Inflammatory macrophage (primary cell): ENCODE results near the gene IL18R1.

Experiments
- DNase-seq, 2 donors: peaks; one replicate each; pipeline ENCODE4 v3.0.0-alpha.2; 2020 to 2022

The IL18R1 gene

DNA sequence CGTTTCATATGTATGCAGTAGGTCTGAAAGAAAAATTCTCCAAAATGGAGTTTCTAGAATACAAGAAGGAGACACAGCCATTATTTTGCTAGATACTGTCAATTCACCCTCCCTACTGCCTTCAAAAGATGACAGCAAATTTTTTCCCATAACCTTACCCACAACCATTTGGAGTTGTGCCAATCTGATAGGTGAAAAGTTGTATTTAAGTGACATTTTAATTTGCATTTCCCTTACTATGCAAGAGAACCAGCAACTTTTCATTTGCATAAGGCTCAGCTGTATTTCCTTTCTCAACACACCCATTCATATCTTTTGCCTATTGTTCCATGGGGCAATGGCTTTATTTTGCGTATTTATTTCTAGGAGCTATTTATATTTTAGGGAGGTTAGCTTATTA, 36.0 kb downstream of the IL18R1 start:
- DNase-seq, result no peak

DNA sequence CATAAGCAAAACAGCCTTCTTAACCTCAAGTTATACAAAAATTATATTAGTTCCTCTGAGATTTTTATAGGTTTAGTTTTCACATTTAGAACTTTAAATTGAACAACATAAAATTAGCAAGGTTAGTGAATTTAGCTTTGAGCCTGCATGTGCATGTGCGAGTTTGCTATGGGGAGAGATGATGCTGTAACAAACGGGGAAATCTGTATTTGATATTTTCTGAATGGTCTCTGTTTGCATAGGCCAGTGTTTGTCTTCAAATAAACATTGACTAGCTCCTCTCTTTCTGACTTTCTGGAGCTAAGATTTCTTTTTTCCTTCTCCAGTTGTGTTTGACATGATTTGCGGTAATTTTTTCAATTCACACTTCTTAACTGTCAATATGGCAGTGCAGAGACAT, 36.5 kb downstream of the IL18R1 start:
- no peak for DNase-seq

DNA sequence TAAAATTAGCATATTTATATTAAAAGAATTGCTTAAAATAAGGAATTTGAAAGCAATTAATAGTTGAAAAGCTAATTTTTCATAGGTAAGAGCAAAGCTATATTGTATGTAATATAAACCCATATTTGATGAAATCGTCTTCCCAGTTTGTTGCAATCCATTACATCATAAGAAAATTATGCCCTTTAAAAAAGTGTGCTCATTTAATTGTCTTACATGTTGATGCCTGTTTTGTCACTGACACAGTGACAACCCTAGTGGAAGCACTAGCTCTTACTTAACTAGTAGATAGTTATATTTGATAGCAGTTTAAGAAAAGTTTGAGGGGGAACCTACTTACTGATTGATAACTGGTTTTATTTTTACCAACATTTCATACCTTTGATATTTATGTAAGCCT, 37.3 kb downstream of the IL18R1 start:
- DNase-seq, result no peak

DNA sequence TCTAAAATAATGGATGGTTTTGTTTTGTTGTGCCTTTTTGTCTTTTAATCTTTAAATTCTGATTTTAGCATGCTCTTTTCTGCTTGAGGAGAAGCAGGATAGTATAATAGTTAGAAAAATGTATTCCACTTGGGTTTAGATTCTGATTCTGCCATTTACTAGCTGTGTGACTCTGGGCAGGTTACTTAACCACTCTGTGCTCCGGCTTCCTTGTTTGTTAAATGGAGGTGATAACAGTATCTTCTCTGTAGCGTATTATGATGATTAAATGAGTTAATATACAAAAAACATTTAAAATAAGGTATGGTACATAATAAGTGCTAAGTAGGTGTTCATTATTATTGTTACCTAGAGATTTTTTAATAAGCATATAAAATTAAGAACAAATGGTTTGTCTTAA, 40.4 kb downstream of the IL18R1 start:
- no peak for DNase-seq

DNA sequence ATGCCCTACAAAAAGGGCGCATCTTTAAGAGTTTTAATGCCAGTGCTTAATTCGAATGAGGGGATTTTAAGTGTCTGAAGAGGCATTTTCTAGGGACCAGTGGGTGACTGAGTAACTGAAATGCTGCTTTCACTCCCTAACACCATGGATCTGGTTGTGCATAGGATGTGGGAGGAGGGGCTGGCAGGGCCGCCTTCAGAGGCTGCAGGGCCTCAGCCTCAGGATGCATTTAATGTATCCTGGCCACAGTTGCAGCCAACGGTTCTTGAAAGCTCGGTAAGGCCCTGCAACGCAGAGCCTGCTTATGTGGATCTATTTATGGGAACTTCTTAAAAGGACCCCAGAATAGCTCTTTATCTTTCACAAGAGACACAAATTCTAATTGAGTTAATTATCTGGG, 41.6 kb downstream of the IL18R1 start:
- DNase-seq, result no peak

DNA sequence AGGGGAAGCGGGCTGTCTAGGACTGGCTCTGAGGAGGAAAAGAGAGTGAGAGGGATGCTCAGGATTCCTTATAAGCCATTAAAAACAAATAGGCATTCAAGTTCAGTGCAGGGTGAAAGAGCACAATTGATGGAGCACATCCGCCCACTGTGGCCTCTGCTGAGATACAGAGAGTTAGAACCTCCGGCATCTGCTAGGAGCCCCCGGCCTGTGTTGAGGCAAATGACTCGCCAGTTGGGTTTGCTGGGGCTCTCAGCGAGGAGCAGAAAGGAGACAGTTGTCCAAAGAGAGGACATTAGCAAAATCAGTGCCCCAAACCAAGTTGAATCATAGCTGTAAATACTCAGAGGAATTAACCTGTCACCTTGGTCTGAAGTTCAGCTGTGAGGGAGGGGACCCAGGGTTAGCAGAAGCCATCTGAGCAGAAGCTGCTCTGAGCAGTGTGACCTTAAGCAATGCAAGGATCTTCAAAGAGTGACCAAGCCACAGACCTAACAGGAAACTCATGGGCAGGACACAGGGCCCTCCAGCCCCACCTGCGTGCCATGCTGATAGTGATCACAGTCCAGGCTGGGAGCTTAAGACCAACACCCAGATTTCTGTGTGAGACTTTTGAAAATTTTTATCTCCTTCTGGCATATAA, 44.0 kb downstream of the IL18R1 start:
- DNase-seq, result no peak

DNA sequence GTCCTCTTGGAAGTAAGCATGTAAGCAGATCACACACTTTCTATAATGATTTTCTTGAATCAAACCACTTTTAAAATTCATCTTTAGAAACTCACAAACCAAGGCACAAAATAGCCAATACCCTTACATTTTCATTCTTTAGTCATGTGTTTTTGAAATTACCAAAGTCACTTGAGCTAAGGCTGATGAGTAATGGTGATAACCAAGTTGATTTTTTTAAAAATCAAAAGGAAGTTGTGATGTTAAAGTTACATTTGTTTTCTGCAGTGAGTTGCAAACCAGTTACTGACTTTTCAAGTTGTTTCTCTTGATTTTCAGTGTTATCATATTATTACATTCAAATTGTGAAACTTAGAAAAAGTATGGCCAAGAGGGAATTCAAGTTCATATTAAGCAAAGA, 45.9 kb downstream of the IL18R1 start:
- peak; percentile 7 to 49 for DNase-seq

DNA sequence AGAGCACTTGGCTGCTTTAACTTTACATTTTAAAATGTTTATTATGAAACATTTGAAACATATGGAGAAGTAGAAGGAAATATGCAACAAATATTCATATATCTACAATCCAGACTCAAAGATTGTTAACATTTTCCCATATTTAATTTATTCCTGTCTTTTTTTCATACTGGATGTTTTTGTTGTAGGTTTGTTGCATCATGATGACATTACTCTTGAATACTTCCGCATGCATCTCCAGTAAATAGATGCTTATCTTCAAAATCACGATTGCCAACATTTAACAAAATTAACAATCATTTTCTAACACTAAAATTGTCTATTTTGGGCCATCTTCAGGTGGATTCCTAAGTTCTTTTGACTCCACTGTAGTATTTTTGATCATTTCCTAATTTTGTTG, 46.3 kb downstream of the IL18R1 start:
- DNase-seq, result no peak

DNA sequence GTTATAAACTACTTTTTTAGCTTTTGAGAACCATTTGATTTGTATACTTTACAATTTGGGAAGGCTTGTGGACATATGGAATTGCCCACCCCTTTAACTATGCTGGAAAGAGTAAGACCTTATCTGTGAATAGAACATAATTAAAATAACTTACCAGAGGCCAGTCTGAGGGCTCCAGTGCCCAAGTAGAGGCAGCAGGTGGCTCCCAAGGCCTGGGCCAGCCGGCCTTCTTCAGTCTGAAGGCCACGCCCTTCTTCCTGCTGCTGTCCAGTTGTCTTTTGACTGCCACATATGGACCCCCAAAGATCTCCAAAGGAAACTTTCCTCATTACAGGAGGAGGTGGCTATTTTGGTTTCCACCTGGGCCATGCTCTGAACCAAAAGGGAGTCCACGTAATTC, 55.4 kb downstream of the IL18R1 start:
- no peak for DNase-seq

DNA sequence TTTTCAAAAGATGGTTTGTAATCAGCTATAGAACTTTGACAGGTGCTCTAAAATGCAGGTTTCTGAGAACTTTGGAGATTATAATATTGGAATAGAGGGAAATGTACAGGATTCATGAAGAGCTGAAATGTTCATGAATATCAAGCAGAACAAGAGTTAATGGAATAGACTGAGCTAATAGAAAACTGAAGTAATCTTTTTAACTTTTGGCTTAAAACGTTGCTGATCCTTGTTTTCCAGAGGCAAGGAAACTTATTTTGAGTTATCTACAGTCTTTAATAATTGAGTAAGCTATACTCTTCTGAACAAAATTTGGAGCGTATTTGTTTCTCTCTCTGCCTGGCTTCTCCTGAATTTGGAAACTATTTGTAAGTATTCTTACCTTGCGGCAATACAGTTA, 56.6 kb downstream of the IL18R1 start:
- DNase-seq, result no peak

DNA sequence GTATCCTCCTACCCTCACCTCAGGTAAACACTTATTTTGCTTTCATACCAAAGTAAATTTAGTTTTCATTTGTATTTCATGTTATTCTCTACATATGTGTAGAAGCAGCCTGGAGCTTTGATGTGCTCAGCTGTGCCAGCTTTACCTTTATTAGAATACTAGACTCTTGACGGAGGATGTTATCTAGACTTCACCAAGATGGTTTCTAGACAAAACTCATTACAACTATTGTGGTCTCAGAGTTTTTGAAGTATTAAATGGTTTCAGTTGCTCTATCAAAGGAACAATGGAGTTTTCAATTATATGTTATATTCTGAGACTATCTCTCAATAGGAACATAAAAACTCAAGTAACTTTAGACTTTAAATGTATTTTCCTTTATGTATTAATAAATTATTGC, 62.4 kb downstream of the IL18R1 start:
- DNase-seq, result no peak

DNA sequence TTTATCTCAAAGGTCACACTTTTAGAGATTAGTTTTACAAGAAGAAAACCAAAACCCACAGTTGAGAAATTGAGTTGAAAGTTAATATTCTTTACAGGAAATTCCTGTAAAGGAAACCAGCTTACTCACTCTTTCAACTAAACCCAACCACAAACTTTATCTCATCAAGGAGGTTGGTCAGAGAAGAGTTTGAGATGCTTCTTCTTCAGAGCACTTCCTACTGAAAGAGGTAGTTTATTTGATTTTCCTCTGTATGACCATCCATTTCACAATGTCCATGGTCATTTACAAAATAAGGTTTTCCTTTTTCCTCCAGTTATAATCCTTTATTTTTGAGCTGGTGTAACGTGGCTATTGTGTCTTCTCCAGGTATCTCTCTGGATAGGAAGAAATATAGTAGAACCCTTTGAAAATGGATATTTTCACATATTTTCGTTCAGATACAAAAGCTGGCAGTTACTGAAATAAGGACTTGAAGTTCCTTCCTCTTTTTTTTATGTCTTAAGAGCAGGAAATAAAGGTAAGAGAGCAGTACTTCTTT, 62.9 kb downstream of the IL18R1 start:
- DNase-seq, result peak in 1 of 2 donors; percentile 37

DNA sequence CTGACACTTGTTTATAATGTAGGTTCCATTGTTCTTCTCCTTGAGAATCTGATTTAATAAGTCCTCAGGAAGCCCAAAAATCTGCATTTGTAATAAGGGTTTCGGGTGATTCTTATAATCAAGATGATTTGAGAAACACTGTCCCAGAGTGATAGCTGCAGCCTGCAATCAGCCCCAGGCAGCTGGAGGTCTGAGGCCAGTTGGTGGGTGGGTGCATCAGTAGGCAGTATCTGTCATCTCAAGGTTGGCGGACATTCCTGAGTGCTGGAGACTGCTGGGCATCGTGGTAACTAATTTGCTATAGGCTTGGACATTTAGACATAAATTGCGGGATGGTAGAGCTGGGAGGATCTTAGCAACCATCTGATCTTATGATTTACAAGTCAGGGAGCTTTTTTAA, 64.7 kb downstream of the IL18R1 start:
- DNase-seq, result no peak

DNA sequence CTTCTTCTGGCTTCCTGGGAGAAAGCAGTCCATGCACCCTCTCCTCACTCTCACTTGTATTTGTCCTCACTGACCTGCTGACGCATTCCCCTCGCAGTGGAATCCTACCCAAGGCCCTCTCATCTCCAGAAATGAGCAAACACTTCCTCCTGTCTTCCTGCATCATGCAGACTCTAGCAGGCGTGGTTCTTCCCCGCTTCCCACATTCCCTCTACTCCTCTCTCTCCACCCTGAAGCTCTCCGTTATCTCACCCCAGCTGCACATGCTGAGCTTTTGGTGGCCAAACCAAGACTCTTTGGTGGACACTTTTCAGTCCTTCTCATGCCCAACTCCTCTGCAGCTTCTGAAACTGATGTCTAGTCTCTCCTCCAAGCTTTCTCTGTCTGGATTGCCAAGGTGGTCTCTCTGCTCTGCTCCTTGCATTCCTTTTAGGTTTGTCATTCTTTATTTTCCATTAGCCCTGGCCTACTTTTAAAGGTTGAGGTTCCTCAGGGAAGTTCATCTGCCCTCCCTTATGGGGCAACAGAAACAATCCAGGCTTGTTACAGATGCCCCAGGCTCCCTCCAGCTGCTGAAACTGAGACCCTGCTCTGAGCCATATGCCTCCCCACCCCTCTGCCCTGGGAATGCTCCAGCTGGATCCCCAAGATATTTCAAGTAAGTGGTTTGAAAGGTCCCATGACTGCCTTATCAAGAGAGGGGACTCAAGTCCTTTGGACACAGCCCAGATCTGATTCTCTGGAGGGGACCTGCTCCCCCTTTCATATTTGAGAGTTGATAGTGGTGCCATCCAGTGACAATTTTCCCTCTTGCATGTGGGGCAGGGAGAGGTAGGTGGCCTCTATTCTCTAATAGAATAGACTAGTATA, 66.5 kb downstream of the IL18R1 start:
- DNase-seq, result no peak

DNA sequence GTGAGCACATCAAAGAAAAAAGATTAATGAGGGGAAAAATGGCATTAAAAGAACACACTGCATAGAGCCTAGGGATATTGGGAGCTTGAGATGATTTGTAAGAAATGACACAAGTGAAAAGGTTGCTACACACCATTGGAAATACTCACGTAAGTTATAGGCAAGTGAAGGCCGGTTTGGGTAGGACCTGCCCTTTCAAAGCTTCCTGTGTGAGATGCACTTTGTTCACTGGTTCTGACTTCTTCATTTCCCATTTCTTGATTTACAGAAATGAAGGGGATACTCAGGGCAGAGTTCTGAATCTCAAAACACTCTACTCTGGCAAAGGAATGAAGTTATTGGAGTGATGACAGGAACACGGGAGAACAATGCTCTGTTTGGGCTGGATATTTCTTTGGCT, 67.3 kb downstream of the IL18R1 start, which contains the start of gene IL18RAP:
IL18RAP (plus strand) TSS at position 251 of the 400 bp plus-strand sequence; CDS start at position 369, 118 bp downstream.
- no peak for DNase-seq

DNA sequence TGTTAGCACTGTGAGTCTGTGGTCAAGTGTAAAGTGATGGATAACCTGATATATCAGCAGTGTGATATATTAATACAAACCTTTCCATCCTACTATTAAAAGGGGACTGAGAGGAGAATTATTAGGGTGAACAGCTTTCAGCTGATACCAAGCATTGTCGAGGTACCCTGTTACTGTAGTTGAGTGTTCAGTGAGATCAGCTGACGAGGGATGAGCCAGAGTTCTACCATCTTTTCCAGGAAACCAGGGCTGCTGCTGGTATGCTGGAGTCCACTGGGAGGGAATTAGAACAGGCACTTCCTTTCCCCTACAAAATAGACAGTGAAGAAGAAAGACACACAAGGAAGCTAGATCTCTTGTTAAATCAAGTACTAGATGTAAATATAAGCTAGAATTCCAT, 67.8 kb downstream of the IL18R1 start:
- DNase-seq, result no peak

DNA sequence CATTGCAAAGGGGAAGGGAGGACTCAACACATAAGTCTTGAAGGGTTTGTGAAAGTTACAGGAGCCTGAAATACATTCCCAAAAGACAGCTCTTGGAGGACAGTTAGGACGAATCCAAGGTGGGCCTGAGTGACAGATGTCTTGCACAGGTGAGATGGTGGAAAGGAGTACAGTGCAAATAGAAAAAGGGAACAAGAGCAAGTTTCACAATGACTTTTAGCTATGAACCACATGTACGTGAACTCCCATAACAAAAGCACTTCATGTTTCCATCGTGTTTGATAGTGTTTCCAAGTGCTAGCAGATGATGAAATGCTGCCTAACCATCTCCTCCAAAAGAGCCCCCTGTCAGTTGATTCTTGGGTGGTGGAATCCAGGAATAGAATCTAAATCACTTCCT, 69.2 kb downstream of the IL18R1 start:
- DNase-seq, result no peak

DNA sequence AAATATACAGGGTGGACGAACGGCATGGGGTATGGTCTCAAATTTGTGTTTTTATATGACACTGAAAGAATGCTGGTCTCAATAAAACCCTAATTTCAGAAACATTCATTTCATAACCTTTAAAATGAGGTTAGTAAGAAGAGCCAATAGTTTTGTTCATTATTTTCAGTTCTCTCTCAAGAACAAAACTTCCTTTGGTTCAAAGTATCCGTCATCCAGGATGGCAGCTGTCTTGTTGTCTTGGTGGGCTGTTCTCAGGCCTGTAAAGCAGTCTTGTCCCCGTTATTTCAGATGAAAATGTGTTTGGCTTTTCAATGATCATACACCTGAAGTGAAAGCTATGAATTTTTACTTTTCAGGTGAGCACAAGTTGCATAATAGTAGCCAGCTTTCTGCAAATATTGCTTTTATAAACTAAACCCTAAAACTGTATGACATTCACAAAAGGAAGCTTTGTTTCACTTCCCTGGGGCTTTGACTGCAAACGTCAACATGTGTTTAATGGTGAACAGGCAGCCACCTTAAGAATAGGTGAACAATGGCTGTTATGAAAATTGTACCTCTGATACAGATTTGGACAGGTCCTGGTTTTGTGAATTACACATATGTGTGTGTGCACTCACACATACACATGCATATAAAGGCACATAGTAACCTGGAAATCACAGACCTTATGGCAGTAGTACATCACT, 70.0 kb downstream of the IL18R1 start:
- DNase-seq, result no peak

DNA sequence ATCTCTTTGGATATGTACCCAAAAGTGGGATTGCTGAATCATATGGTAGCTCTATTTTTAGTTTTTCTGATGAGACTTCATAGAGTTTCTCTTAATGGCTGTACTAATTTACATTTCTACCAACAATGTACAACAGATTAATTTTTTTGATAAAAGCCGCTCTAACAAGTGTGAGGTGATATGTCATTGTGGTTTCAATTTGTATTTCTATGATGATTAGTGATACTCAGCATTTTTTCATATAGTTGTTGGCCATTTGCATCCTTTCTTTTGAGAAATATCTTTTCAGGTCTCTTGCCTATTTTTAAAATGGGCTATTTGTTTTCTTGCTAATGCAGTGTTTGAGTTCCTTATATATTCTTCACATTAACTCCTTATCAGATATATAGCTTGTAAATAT, 71.7 kb downstream of the IL18R1 start:
- DNase-seq, result no peak

DNA sequence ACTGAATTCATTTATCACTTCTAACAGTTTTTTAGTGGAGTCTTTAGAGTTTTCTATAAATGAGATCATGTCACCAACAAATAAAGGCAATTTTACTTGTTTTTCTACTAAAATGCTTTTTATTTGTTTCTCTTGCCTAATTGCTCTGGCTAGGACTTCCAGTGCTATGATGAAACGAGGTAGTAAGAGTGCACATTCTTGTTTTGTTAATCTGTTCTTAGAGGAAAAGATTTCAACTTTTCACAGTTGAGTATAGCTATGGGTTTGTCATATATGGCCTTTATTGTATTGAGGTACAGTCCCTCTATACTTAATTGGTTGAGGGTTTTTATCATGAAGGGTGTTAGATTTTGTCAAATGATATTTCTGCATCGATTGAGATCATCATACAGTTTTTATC, 73.0 kb downstream of the IL18R1 start:
- DNase-seq, result no peak

DNA sequence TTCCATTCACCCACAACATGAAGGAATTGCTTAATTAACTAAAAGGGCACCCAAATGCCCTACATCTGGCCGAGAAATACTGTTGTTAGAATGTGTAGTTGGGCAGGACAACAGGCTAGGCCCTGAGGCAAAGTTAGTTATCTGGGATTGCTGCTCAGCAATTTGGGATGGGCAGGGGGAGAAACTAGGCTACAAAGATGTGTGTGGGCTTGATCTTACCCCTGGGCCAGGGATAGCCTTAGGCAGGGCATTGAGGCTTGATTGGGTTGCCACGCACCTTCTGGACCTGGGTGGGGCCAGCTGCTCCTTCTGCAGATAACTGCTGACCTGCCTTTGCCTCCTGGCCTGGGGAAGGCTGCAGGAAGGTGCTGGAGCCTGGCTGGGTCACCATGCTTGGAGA, 76.8 kb downstream of the IL18R1 start:
- no peak for DNase-seq

DNA sequence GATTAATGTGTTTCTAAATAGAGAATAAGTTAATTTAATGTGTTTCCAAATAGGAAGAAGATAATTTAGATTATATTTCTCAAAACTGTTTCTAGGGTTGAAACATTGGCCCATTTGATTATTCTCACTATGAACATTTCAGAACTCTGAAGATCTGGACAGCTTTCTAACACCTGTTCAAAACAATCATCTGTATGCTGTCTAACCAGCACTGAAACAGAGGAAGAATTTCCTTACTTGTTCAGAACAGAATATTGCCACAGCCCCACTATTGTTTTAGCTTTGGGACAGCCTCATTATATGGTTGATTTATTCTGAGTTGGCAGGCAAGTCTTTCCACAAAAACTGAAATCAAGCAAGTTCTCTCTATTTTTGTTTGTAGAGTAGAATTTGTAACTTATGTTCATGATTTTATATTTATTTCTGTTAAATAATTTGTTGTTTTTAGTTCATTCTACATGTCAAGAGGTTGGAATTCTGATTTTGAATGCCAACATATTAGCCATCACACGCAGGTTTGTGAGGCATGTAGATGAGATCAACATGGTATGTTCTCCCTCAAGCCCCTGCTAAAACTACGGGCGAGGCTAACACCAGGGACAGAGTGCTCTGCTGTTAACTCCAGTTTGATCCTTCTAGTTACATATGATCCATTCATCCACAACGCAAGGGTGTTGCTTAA, 78.5 kb downstream of the IL18R1 start:
- no peak for DNase-seq
